HG02981 (cell line): Measurements from ENCODE around the gene KCTD17.
"Not testable (repeated sequence)": the region's sequence is repeated elsewhere in the genome, so short reads cannot be mapped to it uniquely, and the experiment has no call there.

Experiments
- ATAC-seq: cut with Tn5 transposase; IDR thresholded peaks from one replicate; pipeline ENCODE4 v1.9.1; 2021; ENCODE audit warnings: mild to moderate bottlenecking, moderate library complexity; ENCODE audit not compliant: unreplicated experiment

KCTD17 gene

DNA sequence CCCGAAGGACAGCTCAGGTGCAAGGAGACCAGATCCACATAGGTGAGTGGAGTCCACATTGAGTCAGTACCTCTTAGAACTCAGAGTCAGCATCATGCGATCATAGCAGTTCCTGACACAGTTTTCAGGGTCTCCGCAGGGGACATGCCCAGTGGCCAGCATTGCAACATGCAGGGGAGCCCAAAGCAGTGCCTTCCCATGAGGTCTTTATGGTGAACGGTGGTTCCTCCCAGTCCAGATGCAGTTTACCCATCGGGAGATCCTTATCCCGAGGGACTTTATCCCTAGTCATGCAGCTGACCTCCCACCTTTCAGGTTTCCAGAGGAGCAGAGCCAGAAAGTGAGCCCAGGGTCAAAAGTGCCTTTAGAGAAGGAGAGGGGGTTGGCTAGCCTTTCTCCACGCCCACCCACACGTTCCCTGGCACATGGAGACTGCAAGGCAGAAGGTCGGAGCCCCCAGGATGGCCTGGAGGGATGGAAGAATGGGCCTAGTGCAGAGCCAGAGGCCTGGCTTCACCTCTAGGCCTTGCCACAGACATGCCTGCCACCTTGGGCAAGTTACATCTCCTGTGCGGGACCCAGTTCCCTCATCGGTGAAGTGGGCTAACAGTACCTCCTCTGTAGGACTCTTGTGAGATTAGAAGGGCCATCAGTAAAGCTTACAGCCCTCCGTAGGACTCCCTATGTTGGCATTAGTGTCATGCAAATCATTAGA lies 6.4 kb downstream of the KCTD17 start:
- no peak for ATAC-seq

DNA sequence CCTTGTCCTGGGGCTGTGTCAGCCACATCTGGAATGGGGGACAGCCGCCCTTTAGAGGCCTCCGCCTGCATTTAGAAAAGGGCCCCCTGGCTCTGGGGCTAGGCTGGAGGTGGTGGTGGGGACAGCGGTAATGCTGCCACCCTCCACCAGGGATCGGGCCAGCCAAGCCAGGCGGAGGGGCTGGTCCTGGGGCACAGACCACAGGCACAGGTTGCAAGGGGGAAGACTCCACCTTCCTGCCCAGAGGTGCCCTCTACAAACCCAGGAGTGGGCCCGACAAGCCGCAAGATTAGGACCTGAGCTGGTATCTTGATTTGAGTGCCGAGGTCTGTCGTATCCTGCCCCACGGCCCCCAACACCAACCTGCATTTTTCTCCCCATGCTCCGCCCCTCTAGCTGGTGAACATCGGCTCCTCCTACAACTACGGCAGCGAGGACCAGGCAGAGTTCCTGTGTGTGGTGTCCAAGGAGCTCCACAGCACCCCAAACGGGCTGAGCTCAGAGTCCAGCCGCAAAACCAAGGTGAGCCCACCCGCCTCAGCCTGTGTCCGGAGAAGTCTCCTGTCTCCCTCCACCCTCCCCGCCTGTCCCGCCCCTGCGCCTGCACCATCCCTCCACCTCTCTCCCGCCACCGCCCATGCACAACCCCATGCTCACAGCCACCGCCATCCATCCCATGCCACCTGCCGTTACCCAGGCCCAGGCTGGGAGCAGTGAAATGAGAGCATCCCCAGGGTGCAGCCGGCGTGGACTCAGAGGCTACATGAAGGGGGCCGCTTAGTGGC lies 7.6 kb downstream of the KCTD17 start:
- ATAC-seq = no peak

DNA sequence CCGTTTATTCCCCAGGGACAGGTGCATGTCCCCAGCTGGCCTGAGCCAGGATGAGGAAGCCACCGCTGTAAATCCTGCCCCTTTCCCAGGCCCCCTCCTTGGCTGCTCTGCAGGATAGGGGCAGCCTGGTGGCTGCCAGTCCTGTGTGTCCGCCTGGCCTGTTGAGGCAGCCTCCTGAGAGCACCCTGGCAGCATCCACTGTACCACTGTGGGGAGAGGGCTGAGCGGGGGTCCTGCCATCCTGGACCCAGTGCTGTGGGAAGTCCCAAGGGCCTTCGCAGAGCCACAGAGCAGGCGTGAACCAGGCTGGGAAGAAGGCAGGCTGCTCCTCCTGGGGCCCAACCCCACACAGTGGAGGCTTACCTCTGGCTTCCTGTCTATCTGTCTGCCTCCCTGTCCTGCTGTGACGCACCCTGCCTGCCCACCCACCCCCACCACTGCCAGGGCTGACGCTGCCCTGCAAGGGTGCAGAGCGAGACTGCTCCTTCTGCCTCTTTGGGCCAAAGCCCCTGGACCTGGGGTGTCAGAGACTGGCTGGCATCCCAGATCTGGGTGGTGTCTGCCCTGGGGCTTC lies 8.4 kb downstream of the KCTD17 start:
- no peak for ATAC-seq

DNA sequence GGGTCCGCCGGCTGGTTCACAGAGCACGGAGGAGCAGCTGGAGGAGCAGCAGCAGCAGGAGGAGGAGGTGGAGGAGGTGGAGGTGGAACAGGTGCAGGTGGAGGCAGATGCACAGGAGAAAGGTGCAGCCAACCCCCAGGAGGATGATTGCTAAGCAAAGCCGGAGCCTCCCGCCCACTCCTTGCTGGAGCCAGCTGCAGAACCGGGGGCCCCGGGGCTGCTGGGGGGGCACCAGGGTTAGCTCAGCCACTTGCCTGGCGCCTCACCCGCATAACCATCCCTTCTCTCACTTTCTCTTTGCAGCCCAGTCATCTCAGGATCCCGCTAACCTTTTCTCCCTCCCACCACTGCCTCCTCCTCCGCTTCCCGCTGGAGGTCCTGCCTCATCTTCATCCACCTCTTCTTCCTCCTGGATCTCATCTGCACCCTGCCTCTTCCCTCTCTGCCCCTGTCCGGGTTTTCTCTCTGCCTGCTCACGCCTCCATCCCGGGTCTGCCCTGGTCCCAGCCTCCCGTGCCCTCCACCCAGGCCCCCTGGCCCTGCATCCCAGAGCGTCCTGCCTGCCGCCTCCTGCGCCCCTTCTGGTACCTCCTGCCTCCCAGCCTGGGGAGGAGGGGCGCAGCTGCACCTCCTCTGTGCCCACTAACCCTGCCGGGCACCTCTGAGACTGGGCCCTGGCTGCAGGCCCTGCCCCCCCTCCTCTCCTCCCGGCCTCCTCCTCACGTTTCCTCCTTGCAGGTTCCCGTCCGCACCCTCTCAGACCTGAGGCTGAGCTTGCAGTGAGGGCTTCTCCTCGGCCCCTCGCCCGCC lies 9.5 kb downstream of the KCTD17 start:
- ATAC-seq = no peak

DNA sequence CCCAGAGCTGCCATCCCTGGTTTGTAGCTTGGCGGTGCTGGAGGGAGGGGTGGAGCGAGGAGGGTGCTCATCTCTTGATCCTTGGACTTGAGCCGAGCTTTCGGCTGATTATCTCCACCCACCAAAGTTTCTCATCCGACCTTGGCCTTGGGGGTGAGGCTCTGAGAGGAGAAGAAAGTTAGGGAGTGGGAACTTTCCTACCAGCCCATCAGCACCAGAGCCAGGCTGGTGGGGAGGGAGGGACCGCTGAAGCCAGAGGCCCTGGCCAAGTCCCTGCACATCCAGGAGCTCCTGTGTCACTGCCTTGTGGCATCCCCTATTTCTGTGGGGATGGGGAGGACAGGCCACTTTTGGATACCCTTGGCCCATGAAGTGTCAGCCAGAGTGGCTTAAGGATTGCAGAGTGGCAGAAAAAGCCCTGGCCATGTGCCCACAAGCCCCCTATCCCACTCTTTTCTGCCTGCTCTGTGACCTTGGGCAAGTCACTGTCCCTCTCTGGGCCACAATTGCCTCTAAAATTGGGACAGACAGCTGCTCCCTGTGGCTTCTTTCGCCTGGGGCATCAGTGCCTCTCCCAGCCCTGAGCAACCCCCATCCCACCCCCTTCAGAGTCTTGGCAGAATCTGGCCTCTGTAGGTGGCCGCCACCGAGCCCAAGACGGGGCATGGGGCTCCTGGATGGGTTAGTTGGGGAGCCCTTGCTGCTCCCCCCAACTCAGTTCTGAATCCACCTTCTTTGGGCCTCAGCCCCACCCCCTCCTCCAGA lies 10.3 kb downstream of the KCTD17 start:
- no peak for ATAC-seq

DNA sequence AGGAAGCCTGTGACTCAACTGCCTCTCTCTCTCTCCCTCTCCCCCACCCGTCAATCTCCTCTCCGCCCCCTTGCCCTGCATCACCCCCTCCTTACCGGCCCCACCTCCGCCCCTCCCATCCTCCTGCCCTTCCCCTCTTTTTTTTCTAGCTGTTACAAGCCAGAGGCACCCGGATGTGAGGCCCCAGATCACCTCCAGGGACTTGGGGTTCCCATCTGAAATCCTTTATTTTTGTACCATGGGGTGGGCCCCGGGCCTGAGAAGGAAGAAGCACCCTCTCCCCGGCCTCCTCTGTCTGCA lies 10.8 kb downstream of the KCTD17 start:
- no peak for ATAC-seq

DNA sequence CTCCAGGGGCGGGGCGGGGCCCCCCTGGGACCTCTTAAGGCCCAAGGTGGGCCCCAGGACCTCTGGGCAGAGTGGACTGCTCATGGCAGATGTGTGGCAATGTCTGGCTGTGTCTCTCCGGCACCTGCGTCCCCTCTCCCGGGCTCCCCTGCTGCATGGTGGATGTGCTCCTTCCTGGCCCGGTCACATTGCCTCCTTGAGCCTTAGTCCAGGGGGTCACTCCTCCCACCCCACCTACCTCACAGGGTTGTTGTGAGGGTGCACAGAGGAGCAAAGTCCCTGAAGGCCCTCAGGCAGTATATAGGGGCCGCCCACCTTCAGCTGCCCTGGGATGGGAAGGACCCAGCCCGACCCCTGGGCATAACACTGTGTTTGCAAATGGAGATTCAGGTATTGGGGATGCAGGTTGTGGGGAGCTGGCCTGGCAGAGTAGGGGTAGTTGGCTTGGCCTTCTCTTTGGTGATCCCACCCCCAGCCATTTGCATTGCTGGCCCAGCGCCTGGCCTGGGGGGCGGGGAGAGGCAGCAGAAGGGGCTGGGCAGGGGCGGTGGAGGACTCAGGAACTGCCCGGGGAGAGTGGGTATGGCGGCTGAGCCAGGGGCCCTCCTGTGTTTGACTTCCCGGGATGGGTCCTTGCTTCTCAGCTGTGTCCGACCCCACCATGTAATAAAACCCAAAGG lies 11.3 kb downstream of the KCTD17 start:
- no peak for ATAC-seq

DNA sequence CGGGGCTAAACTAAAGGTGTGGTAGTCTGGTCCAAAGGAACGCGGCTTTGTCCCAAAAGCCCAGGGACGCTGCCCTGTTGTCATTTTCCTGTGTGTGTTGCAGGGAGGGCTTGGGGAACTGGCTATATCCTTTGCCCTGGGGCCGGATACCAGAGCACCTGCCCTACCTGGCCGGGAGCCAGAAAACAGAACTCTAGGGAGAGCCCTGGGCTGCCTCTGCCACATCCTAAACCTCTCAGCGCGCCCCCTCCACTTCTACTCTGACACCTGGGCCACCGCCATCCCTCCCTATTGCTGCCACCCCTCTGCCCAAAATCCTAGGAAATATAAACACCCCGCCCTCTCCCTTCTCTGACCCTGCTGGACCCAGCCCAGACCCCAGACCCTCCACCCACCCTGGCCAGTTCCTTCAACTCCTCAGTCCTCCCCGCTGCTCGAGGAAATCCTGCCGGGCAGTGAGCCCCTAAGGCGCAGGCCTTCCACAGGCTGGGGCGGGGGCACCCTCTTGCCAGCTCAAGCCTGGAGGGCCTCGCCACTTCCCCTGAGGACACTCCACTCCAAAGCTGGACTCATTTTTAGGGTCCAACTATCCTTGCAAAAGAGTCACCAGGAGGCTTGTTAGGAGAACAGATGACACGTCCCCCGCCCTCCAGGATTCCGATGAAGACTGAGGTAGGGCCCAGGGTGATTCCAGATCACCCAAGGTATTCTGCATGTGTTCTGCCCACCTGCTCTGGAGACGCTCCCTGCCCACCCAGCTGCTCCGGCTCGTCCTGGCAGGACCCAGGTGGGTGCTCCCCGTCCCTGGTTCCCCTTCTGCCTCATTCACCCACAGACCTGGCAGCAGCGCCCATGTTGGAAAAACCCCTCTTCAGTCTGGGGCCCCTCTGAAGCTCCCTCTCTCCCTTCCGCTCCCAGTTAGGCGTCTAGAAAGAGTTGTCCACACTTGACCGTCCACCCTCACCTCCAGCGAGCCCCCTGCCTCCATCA lies 12.2 kb downstream of the KCTD17 start:
- no peak for ATAC-seq

DNA sequence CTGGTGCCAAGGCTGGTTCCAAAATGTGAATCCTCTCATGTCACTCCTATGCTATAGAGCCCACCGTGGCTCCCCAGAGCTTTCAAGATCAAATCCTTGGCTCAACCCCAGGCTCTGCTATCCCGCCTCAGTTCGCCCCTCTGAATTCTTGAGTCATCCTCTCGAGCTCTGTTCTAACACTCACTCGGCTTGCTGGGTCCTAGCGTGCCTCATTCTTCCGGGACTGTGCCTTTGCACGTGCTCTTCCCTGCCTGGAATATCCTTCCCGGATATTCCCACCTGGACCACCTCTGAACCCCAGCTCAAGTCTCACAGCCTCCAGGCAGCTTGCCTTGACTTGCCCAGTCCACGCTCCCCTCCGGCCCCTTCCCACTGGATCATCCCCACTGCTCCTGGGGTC lies 13.0 kb downstream of the KCTD17 start:
- ATAC-seq = no peak

DNA sequence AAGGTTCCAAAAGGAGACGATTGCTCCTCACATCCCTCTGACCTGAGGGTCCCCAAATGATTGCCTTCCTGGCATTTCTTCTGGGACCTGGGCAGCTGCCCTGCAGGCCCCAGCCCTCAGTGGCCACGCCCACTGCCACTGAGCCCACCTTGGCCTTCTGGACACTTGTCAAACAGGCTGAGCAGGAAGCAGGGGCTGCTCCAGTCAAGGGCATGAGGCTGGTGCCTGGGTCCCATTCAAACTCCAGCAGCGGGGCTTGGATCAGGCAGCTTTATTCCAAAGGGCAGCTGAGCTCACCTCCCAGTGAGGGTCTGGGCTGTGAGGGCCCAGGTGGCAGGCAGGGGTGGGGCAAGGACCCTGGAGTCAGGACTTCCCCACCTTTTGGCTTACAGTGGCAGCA lies 13.6 kb downstream of the KCTD17 start:
- no peak for ATAC-seq

DNA sequence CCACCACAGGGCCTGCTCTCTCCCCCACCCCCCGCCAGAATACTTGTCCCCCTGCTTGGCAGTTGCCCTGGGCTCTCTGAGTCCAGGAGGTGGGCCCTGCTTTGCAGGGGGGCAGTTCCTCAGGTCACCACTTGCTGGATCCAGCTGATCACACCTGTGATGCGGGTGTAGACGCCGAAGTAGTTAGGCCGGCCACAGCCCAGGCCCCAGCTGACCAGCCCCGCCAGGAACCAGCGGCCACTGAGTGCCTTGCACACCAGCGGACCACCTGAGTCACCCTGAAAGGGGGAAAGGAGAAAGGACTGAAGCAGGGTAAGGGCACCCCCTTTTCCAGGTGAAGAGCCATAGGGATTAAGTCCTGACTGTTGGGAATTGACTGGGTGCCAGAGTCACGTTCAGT lies 14.4 kb downstream of the KCTD17 start:
- ATAC-seq = no peak

DNA sequence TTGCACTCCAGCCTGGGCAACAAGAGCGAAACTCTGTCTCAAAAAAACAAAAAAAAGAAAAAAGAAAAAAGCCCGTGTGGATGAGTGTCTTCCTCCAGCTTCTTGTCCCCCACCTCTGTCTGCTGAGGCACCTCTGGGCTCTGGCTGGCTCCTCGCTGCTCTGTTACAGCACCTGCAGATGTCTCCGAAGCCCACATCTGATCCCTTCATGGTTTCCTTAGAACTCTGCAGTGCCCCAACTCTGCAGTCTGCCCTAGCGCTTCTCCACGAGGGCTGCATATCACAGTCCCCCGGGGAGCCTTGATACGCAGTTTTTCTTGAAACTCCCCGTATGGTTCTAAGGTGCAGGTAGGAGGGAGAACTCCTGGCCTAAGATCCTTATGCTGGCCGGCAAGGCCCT lies 15.9 kb downstream of the KCTD17 start:
- no peak for ATAC-seq

DNA sequence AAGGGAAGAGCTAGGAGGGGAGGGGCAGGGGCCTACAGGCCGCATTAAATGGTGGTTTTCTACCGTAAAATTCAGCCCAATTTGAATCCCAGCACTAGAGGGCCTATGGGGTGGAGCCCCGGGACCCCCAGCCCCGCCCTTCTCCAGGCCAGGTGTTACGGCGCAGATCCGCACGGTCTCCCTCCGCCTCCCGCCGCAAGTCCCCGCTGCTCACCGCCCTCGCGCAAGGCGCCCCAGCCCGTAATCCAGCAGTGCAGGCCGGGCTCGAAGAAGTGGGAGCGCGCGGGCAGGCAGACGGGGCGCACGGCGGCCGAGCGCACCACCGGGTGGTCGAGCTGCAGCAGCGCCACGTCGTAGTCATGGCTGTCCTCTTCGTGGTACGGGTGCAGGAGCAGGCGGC lies 17.3 kb downstream of the KCTD17 start:
- no peak for ATAC-seq

DNA sequence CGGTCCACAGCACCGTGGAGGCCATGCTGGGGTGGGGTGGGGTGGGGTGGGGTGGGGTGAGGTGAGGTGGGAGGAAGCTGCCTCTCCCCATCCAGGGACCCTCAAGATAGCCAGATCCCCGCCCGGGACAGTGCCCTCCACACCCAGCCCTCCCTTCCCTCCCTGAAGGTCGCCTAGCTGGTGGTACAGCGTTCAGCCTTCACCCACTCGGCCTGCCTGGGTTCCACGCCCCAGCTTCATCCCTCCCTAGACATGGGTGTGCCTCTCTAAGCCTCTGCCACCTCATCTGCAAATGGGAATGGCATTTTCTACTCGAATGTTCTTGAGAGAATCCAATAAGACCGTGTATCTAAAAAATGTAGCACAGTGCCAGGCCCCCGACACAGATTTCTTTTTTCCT lies 17.8 kb downstream of the KCTD17 start:
- ATAC-seq = no peak

DNA sequence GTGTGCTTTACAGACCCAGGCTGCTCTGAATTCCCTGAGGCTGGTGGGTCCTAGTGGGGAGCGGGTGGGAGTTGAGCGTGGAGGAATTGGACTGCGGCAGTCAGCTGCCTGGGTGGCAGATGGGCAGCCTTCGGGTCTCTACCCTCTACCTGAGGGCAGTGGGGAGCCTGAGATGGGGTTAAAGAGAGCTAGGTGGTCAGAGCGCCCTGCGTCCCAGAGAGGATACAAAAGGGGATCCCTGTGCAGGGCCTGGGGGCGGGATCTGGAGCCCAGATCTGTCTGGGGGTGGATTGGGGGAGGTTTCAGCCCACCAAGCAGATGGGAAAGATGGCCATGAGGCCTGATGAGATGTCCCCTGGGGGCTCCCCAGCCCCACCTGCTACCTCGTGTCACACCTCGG lies 18.2 kb downstream of the KCTD17 start:
- ATAC-seq = no peak

DNA sequence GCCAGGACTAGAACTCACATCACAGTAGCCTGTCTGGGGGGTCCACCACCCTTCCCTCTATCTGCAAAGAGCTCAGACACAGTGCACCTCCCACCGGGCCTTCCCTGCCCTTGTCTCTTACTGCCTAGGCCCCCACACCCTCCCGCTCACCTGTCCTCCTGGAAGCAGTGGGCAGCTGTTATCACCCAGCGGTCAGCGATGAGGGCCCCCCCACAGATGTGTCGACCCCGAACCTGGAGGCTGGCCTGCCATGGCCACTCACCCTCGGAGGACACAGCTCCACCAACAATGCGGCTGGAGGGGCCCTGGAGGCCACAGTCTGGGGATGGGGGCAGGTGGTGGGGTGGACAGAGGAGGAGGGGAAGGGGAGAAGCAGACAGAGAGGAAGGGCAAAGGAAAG lies 18.8 kb downstream of the KCTD17 start:
- ATAC-seq = no peak

DNA sequence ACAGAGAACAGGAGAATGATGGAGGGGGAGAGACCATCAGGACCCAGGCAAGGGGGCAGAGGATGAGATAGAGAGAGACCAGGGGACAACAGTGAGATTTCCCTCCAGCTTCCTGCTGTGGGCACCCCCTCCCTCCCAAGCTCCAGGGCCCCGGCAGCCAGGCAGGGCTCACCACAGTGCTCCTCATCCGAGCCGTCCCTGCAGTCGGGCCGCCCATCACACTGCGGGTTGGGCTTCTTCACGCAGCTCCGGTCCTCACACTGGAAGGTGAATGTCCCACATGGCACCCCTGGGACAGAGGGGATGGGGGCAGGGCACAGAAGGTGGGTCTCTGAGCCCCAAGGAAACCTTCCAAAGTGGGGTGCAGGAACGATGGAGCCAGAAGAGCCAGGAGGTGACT lies 19.2 kb downstream of the KCTD17 start:
- no peak for ATAC-seq

DNA sequence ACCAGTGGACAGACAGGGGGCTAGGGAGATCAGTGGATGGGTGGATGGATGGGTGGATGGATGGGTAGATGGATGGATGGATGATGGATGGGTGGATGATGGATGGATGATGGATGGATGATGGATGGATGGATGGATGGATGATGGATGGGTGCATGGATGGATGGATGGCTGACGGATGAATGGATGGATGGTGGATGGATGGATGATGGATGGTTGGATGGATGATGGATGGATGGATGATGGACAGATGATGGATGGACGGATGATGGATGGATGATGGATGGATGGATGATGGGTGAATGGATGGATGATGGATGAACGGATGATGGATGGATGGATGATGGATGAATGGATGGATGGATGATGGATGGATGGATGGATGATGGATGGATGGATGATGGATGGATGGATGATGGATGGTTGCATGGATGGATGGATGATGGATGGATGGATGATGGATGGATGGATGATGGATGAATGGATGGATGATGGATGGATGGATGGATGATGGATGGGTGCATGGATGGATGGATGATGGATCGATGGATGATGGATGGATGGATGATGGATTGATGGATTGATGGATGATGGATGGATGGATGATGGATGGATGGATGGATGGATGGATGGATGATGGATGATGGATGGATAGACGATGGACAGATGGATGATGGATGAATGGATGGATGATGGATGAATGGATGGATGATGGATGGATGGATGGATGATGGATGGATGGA lies 20.5 kb downstream of the KCTD17 start:
- ATAC-seq = not testable (repeated sequence)
